ENCODE data around the gene BMPER. TPM values are rescaled to one million over a fixed set of nuclear protein-coding genes. Genes with fewer than 3 reads are reported as not detected.

Gene BMPER
- total RNA-seq, 1 donor from 2014 or later, result 7.4 TPM

DNA sequence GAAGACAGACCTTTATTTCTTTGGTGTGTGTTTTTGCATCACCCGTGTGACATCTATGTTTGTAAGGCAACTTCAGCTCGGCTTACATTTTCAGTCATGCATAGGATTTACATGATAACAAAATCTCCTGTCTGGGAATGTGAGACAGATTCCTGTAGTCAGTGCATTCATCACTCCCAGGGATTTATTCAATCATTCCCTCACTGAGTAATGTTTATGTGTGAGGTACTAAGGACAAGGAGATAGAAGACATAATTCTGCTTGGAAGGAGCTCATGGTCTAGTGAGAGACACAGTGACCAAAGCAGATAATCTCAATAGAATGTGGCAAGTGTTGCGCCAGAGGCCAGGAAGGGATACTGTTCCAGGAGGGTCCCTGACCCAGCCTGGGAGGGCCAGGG lies 35.2 kb upstream of the BMPER start:
- no peaks in the 10 kb centered on the region for H3K9me3 ChIP-seq
- H3K4me3 ChIP-seq, result no peak overlapping the region
- no peaks in the 10 kb centered on the region for H3K27me3 ChIP-seq (ENCODE audit: low read depth)
- H3K27ac ChIP-seq, result no peak overlapping the region
- no peaks in the 10 kb centered on the region for H3K36me3 ChIP-seq
- H3K4me1 ChIP-seq, result no peaks in the 10 kb centered on the region
- no peak for ATAC-seq
- no peak for DNase-seq
- TF ChIP-seq CTCF (IDR thresholded peaks at IDR 0.05), result no peak
- intact Hi-C loops (cut with DNase I), result no loop called here

DNA sequence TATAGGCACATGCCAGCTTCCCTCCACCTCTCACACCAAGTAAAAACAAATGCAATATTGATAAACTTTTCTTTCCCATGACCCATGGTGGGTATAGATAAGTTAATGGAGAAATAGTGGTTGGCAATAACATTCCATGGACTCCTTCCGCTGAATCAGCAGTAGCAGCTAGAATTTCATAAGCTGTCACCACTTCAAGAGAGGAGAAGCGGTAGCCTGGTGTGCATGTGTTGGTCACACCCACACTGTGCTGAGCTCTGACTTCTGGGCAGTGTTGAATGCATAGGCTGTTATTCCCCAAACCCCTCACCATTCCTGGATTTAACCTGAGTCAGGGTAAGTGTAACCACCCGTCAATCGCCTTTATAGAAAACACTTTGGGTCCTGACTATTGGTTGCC lies 32.5 kb upstream of the BMPER start:
- no peak overlapping the region for H3K4me3 ChIP-seq
- ATAC-seq, result no peak

GRCh38 chr7:33873518-33873917 lies 31.8 kb upstream of the BMPER start:
- H3K9me3 ChIP-seq, result no peaks in the 10 kb centered on the region
- H3K27ac ChIP-seq, result no peak overlapping the region
- intact Hi-C loops (cut with DNase I), result no loop called here
- no peak for ATAC-seq
- H3K4me3 ChIP-seq, result no peak overlapping the region
- DNase-seq, result no peak
- TF ChIP-seq CTCF (IDR thresholded peaks at IDR 0.05), result no peak
- no peaks in the 10 kb centered on the region for H3K4me1 ChIP-seq
- no peaks in the 10 kb centered on the region for H3K27me3 ChIP-seq (ENCODE audit: low read depth)
- H3K36me3 ChIP-seq, result no peaks in the 10 kb centered on the region

More for the DNA sequence above, 32.5 kb upstream of the BMPER start:
- Histone ChIP-seq H3K36me3 (no peaks in the 10 kb centered on the region), H3K27me3 (ENCODE audit: low read depth) (no peaks in the 10 kb centered on the region), H3K27ac (no peak overlapping the region), H3K4me1 (no peaks in the 10 kb centered on the region), H3K9me3 (no peaks in the 10 kb centered on the region)
- no peak for DNase-seq
- intact Hi-C loops (cut with DNase I), result no loop called here
- no peak for TF ChIP-seq CTCF (IDR thresholded peaks at IDR 0.05)

DNA sequence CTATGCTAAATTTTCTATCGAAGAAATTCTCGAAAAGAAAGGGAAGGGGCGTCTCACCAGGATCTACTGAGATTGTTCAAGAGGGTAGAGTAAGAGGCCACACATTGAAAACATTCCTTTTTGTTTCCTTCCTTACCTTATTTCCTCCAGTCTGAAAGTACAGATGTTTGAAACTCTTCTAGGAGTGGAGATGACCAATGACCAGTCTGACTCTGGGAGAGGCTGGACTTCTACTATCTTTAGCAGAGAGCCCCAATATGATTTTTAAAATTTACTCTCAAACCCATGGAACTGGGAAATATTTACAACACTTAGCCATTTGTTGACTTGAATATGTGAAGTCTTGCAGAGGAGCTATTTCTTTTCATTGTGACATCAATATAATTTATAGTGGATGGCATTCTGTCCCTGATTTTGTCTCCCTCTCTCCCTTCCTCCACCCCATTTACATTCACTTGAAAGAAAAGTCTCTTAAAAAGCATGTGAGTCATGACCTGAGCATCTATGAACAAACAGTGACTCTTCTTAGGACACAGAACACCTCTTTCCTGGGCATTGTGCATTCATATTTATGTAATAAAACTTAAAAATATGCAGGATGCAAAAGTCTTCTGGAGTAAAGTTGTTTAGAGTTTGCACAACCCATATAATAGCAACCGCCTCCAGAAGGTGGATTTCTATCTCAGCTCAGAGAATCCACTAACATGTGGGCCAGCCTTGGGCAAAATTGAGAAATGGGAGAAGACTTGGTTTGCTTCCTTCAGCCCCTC lies 31.2 kb upstream of the BMPER start:
- intact Hi-C loops (cut with DNase I), result no loop called here
- Histone ChIP-seq H3K27ac (no peak overlapping the region), H3K9me3 (no peaks in the 10 kb centered on the region), H3K4me3 (no peak overlapping the region), H3K27me3 (ENCODE audit: low read depth) (no peaks in the 10 kb centered on the region), H3K4me1 (no peaks in the 10 kb centered on the region), H3K36me3 (no peaks in the 10 kb centered on the region)
- no peak for DNase-seq
- no peak for TF ChIP-seq CTCF (IDR thresholded peaks at IDR 0.05)
- no peak for ATAC-seq

DNA sequence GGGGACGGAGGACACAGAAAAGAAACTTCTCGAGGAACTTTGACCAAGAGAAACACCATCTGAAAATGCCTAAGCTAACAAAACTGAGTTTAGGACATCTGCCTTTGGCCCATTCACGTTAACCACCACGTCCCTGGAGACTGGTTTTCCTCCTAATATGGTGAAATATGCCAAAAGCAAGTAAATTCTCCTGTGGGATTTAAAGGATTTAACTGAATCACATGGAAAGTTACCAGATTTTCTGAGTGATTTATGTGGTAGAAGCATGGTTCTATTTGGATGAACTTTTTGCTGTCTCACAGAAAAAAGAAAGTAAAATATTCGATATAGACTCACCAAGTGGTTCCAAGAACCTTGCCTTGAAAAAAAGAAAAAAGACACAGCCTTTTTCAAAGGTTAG lies 30.4 kb upstream of the BMPER start:
- no peak for TF ChIP-seq CTCF (IDR thresholded peaks at IDR 0.05)
- no peak for ATAC-seq

More for the DNA sequence above, 30.4 kb upstream of the BMPER start:
- intact Hi-C loops (cut with DNase I), result no loop called here
- no peaks in the 10 kb centered on the region for H3K27me3 ChIP-seq (ENCODE audit: low read depth)
- no peaks in the 10 kb centered on the region for H3K4me1 ChIP-seq
- H3K27ac ChIP-seq, result no peak overlapping the region
- H3K4me3 ChIP-seq, result no peak overlapping the region
- no peaks in the 10 kb centered on the region for H3K36me3 ChIP-seq
- H3K9me3 ChIP-seq, result no peaks in the 10 kb centered on the region
- no peak for DNase-seq

Measured in lower lobe of right lung (tissue), 2 donors.